ENCODE results near the gene BTBD1. TPM values are rescaled to one million over a fixed set of nuclear protein-coding genes. Genes with fewer than 3 reads are reported as not detected.

Gene BTBD1
- total and polyA plus RNA-seq, 5 donors from 2014 or later: 35.5 to 55.5 (median 46.8) TPM

GRCh38 chr15:82980981-82981380 lies 86.1 kb downstream of the BTBD1 start:
- Histone ChIP-seq H3K27me3 (ENCODE audit: control insufficient read depth, insufficient read depth, low read length) (no peaks in the 10 kb centered on the region), H3K27ac (ENCODE audit: insufficient read depth, low read length, poor library complexity, severe bottlenecking) (no peak overlapping the region), H3K36me3 (ENCODE audit: control insufficient read depth, insufficient read depth, low read length) (no peaks in the 10 kb centered on the region), H3K4me3 (ENCODE audit: low read depth, low read length) (no peak overlapping the region), H3K4me1 (ENCODE audit: control insufficient read depth, insufficient read depth, low read length, poor library complexity, severe bottlenecking) (peaks cover 9% of the 10 kb centered on the region), H3K9me3 (ENCODE audit: control insufficient read depth in 2 of 2, low read length in 2 of 2) (no peaks in the 10 kb centered on the region)
- no peak for DNase-seq
- Mint-ChIP-seq H3K4me1 (peaks cover 16 to 21% (median 18%) of the 10 kb centered on the region in 4 donors), H3K9me3 (peaks cover 0 to 2% (median 0%) of the 10 kb centered on the region in 7 donors), H3K36me3 (peaks cover 8% of the 10 kb centered on the region), H3K27me3 (no peaks in the 10 kb centered on the region), H3K4me3 (no peak overlapping the region), H3K27ac (no peak overlapping the region)
- ATAC-seq (ENCODE audit: low read depth in 2 of 2): no peak

- DNase-seq (no peak), ATAC-seq (ENCODE audit: low read depth in 2 of 2) (no peak)
- Histone ChIP-seq H3K4me1 (ENCODE audit: control insufficient read depth, insufficient read depth, low read length, poor library complexity, severe bottlenecking) (no peaks in the 10 kb centered on the region), H3K27ac (ENCODE audit: insufficient read depth, low read length, poor library complexity, severe bottlenecking) (no peak overlapping the region), H3K9me3 (ENCODE audit: control insufficient read depth in 2 of 2, low read length in 2 of 2) (no peaks in the 10 kb centered on the region), H3K27me3 (ENCODE audit: control insufficient read depth, insufficient read depth, low read length) (no peaks in the 10 kb centered on the region), H3K36me3 (ENCODE audit: control insufficient read depth, insufficient read depth, low read length) (no peaks in the 10 kb centered on the region), H3K4me3 (ENCODE audit: low read depth, low read length) (no peak overlapping the region)
- H3K27me3 Mint-ChIP-seq: no peaks in the 10 kb centered on the region
- H3K4me3 Mint-ChIP-seq: no peak overlapping the region
- H3K27ac Mint-ChIP-seq: no peak overlapping the region
- peaks cover 6 to 9% (median 8%) of the 10 kb centered on the region in 4 donors for H3K4me1 Mint-ChIP-seq
- peaks cover 0 to 2% (median 0%) of the 10 kb centered on the region in 7 donors for H3K9me3 Mint-ChIP-seq
- H3K36me3 Mint-ChIP-seq: peaks cover 8% of the 10 kb centered on the region
Measured at GRCh38 chr15:82979726-82980125, 87.3 kb downstream of the BTBD1 start.

DNA sequence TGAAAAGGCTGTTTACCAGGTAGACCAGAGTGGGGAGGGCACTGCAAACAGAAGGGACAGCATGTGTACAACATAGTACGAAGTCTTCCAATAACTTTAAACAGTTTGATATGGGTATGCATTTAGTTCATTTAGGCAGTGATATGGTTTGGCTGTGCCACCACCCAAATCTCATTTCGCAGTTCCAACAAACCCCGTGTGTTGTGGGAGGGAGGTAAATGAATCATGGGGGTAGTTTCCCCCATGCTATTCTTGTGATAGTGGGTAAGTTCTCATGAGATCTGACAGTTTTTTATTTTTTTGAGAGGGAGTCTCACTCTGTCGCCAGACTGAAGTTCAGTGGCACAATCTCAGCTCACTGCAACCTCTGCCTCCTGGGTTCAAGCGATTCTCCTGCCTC lies 88.6 kb downstream of the BTBD1 start:
- Mint-ChIP-seq H3K9me3 (peaks cover 0 to 2% (median 0%) of the 10 kb centered on the region in 7 donors), H3K4me1 (peaks cover 0 to 8% (median 6%) of the 10 kb centered on the region in 4 donors), H3K27me3 (no peaks in the 10 kb centered on the region), H3K27ac (no peak overlapping the region), H3K4me3 (no peak overlapping the region), H3K36me3 (peaks cover 8% of the 10 kb centered on the region)
- Histone ChIP-seq H3K4me3 (ENCODE audit: low read depth, low read length) (no peak overlapping the region), H3K27me3 (ENCODE audit: control insufficient read depth, insufficient read depth, low read length) (no peaks in the 10 kb centered on the region), H3K4me1 (ENCODE audit: control insufficient read depth, insufficient read depth, low read length, poor library complexity, severe bottlenecking) (no peaks in the 10 kb centered on the region), H3K9me3 (ENCODE audit: control insufficient read depth in 2 of 2, low read length in 2 of 2) (no peaks in the 10 kb centered on the region), H3K27ac (ENCODE audit: insufficient read depth, low read length, poor library complexity, severe bottlenecking) (no peak overlapping the region), H3K36me3 (ENCODE audit: control insufficient read depth, insufficient read depth, low read length) (no peaks in the 10 kb centered on the region)
- no peak for DNase-seq
- no peak for ATAC-seq (ENCODE audit: low read depth in 2 of 2)

DNA sequence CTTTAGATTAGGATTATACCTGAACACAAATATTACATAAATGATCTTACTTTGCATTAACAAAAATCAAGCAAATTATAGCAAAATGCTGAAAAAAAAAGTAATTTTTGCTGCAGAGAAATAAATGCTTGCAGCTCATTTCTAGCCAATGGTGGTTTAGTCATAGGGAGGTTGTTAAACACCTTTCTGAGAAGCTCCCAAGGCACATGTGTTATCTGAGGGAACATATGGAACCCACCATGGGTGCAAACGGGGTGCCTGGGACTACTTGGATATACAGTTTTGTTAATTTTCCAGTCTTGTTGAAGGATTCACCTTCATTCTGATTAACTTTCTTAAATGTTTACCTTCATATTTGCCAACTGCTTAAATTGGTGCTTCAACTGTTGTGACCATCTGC lies 90.0 kb downstream of the BTBD1 start:
- no peak overlapping the region for H3K27ac ChIP-seq (ENCODE audit: insufficient read depth, low read length, poor library complexity, severe bottlenecking)
- H3K27me3 ChIP-seq (ENCODE audit: control insufficient read depth, insufficient read depth, low read length): no peaks in the 10 kb centered on the region
- DNase-seq (no peak), ATAC-seq (ENCODE audit: low read depth in 2 of 2) (no peak)
- H3K9me3 ChIP-seq (ENCODE audit: control insufficient read depth in 2 of 2, low read length in 2 of 2): no peaks in the 10 kb centered on the region
- no peak overlapping the region for H3K4me3 ChIP-seq (ENCODE audit: low read depth, low read length)
- Mint-ChIP-seq H3K4me3 (no peak overlapping the region), H3K27ac (no peak overlapping the region), H3K4me1 (peaks cover 0 to 5% (median 4%) of the 10 kb centered on the region in 4 donors), H3K36me3 (peaks cover 8% of the 10 kb centered on the region), H3K9me3 (peaks cover 0 to 2% (median 0%) of the 10 kb centered on the region in 7 donors), H3K27me3 (no peaks in the 10 kb centered on the region)
- H3K36me3 ChIP-seq (ENCODE audit: control insufficient read depth, insufficient read depth, low read length): no peaks in the 10 kb centered on the region
- H3K4me1 ChIP-seq (ENCODE audit: control insufficient read depth, insufficient read depth, low read length, poor library complexity, severe bottlenecking): no peaks in the 10 kb centered on the region

- Mint-ChIP-seq H3K36me3 (peaks cover under 1% of the 10 kb centered on the region), H3K4me3 (no peak overlapping the region), H3K4me1 (peaks cover 0 to 13% (median 0%) of the 10 kb centered on the region in 4 donors), H3K27ac (no peak overlapping the region), H3K27me3 (no peaks in the 10 kb centered on the region), H3K9me3 (no peaks in the 10 kb centered on the region)
- Histone ChIP-seq H3K27me3 (ENCODE audit: control insufficient read depth, insufficient read depth, low read length) (no peaks in the 10 kb centered on the region), H3K4me3 (ENCODE audit: low read depth, low read length) (no peak overlapping the region), H3K36me3 (ENCODE audit: control insufficient read depth, insufficient read depth, low read length) (no peaks in the 10 kb centered on the region), H3K27ac (ENCODE audit: insufficient read depth, low read length, poor library complexity, severe bottlenecking) (no peak overlapping the region), H3K9me3 (ENCODE audit: control insufficient read depth in 2 of 2, low read length in 2 of 2) (no peaks in the 10 kb centered on the region), H3K4me1 (ENCODE audit: control insufficient read depth, insufficient read depth, low read length, poor library complexity, severe bottlenecking) (no peaks in the 10 kb centered on the region)
- DNase-seq (no peak), ATAC-seq (ENCODE audit: low read depth in 2 of 2) (no peak)
Measured at GRCh38 chr15:82972990-82973389, 94.1 kb downstream of the BTBD1 start.

DNA sequence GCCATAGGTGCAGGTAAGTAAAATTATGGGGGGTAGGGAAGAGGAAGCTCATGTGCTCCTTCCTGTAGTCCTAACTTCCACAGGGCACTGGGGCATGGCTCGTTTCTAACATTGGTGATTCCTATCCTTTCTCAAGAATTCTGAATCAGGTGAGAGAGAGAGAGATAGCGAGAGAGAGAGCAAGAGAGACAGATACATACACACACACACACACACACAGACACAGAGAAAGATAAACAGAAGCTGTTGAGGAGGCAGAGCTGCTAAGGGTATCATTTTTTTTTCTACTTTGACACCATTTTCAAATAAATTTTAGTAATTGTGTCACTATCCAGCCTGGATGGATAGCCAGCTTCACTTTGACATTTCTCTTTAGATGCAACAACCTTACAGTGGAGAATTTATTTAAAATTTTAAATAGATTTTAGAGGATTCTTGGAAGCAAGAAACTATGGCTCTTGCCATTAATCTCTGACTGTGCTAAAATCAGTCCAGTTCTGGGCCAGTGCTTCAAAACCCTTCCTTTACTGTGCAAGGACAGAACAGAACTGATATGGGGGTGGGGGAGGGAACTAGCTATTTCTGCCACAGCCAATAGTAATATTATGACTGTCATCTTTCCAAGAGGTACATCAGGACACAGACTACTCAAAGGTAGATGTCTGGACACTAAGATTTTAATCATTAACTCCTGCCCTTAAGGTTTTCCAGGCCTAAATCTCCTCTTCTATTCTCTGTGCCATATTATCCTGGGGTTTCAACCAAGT lies 95.7 kb downstream of the BTBD1 start:
- H3K36me3 ChIP-seq (ENCODE audit: control insufficient read depth, insufficient read depth, low read length): no peaks in the 10 kb centered on the region
- no peaks in the 10 kb centered on the region for H3K4me1 ChIP-seq (ENCODE audit: control insufficient read depth, insufficient read depth, low read length, poor library complexity, severe bottlenecking)
- H3K27me3 ChIP-seq (ENCODE audit: control insufficient read depth, insufficient read depth, low read length): no peaks in the 10 kb centered on the region
- H3K27ac ChIP-seq (ENCODE audit: insufficient read depth, low read length, poor library complexity, severe bottlenecking): no peak overlapping the region
- H3K36me3 Mint-ChIP-seq: no peaks in the 10 kb centered on the region
- no peak overlapping the region for H3K4me3 Mint-ChIP-seq
- ATAC-seq (ENCODE audit: low read depth in 2 of 2) (no peak), DNase-seq (no peak)
- peaks cover 0 to 13% (median under 1%) of the 10 kb centered on the region in 4 donors for H3K4me1 Mint-ChIP-seq
- peak overlapping the region in 1 of 3 donors; percentile 29 for H3K27ac Mint-ChIP-seq
- H3K9me3 ChIP-seq (ENCODE audit: control insufficient read depth in 2 of 2, low read length in 2 of 2): no peaks in the 10 kb centered on the region
- no peaks in the 10 kb centered on the region for H3K9me3 Mint-ChIP-seq
- H3K4me3 ChIP-seq (ENCODE audit: low read depth, low read length): no peak overlapping the region
- no peaks in the 10 kb centered on the region for H3K27me3 Mint-ChIP-seq

- no peaks in the 10 kb centered on the region for H3K4me1 ChIP-seq (ENCODE audit: control insufficient read depth, insufficient read depth, low read length, poor library complexity, severe bottlenecking)
- Mint-ChIP-seq H3K9me3 (no peaks in the 10 kb centered on the region), H3K27ac (no peak overlapping the region), H3K4me3 (no peak overlapping the region), H3K27me3 (no peaks in the 10 kb centered on the region), H3K4me1 (peaks cover 0 to 13% (median 1%) of the 10 kb centered on the region in 4 donors), H3K36me3 (no peaks in the 10 kb centered on the region)
- no peaks in the 10 kb centered on the region for H3K27me3 ChIP-seq (ENCODE audit: control insufficient read depth, insufficient read depth, low read length)
- DNase-seq (no peak), ATAC-seq (ENCODE audit: low read depth in 2 of 2) (no peak)
- H3K4me3 ChIP-seq (ENCODE audit: low read depth, low read length): no peak overlapping the region
- no peaks in the 10 kb centered on the region for H3K36me3 ChIP-seq (ENCODE audit: control insufficient read depth, insufficient read depth, low read length)
- no peaks in the 10 kb centered on the region for H3K9me3 ChIP-seq (ENCODE audit: control insufficient read depth in 2 of 2, low read length in 2 of 2)
- no peak overlapping the region for H3K27ac ChIP-seq (ENCODE audit: insufficient read depth, low read length, poor library complexity, severe bottlenecking)
Measured at GRCh38 chr15:82970696-82971095, 96.4 kb downstream of the BTBD1 start.

Data from CD4-positive, CD25-positive, alpha-beta regulatory T cell (primary cell).